HUDEP-2 (cell line): ENCODE results near the gene KCTD20.
A peak's percentile ranks its signal among the peaks of the same experiment; 100 is the strongest.
"Not testable (repeated sequence)": the region's sequence is repeated elsewhere in the genome, so short reads cannot be mapped to it uniquely, and the experiment has no call there.

Experiments used
- DNase-seq, 76 experiments: peaks; one replicate each; lab custom pipeline; 2025; ENCODE audit not compliant: unreplicated experiment in 76 of 76; lab: John Stamatoyannopoulos, UW

KCTD20 gene

GRCh38 chr6:36442671-36443470 lies at the start of gene KCTD20, which contains the start of gene PXT1:
Gene KCTD20 (plus strand): TSS chr6:36443000. CDS start chr6:36470098, 27,098 bp downstream.
Gene PXT1 (minus strand): TSS chr6:36442854. CDS start chr6:36426082, 16,772 bp downstream.
- DNase-seq = peak in 75 of 76 experiments; percentile 36 to 89 (median 82)

- DNase-seq = no peak
Observed at GRCh38 chr6:36399970-36400369, 42.8 kb upstream of the KCTD20 start.

- no peak for DNase-seq
Observed at GRCh38 chr6:36402481-36402880, 40.3 kb upstream of the KCTD20 start.

- no peak for DNase-seq
Observed at GRCh38 chr6:36404164-36404563, 38.6 kb upstream of the KCTD20 start.

- DNase-seq = not testable (repeated sequence)
Observed at GRCh38 chr6:36409718-36410117, 33.1 kb upstream of the KCTD20 start.

GRCh38 chr6:36413489-36414480 lies 29.0 kb upstream of the KCTD20 start:
- DNase-seq = no peak

- no peak for DNase-seq
Observed at GRCh38 chr6:36414481-36414880, 28.3 kb upstream of the KCTD20 start.

GRCh38 chr6:36418558-36418957 lies 24.2 kb upstream of the KCTD20 start:
- DNase-seq = peak in 16 of 76 experiments; percentile 12 to 57 (median 28)

- no peak for DNase-seq
Observed at GRCh38 chr6:36419310-36419709, 23.5 kb upstream of the KCTD20 start.

- no peak for DNase-seq
Observed at GRCh38 chr6:36422714-36423100, 20.1 kb upstream of the KCTD20 start.

GRCh38 chr6:36423101-36423824 lies 19.5 kb upstream of the KCTD20 start:
- DNase-seq = peak; percentile 67 to 100 (median 99)

GRCh38 chr6:36426622-36427021 lies 16.2 kb upstream of the KCTD20 start:
- DNase-seq = no peak

- DNase-seq = no peak
Observed at GRCh38 chr6:36428911-36429310, 13.9 kb upstream of the KCTD20 start.

GRCh38 chr6:36430351-36430750 lies 12.4 kb upstream of the KCTD20 start:
- no peak for DNase-seq

GRCh38 chr6:36431197-36431596 lies 11.6 kb upstream of the KCTD20 start:
- DNase-seq = no peak

GRCh38 chr6:36432151-36432671 lies 10.6 kb upstream of the KCTD20 start:
- DNase-seq = no peak

GRCh38 chr6:36436466-36436865 lies 6.3 kb upstream of the KCTD20 start:
- no peak for DNase-seq

GRCh38 chr6:36441307-36441894 lies 1.4 kb upstream of the KCTD20 start:
- peak in 74 of 76 experiments; percentile 22 to 98 (median 93) for DNase-seq

GRCh38 chr6:36442103-36442670 lies 613 bp upstream of the KCTD20 start:
- no peak for DNase-seq
